ENCODE results near the gene SELENOH. TPM values are rescaled to one million over a fixed set of nuclear protein-coding genes. Genes with fewer than 3 reads are reported as not detected.

The SELENOH gene
- total and polyA plus RNA-seq, 9 of the 15 experiments (the other 6 are each of a cell fraction or from before 2014, with no cell fraction given) = 16.6 to 299 (median 118) TPM

- POLR2A ChIA-PET = interaction anchor here (0.8 to 9.4 kb wide), 4 partner anchors 11 to 115 kb away, joined by 3 to 88 read pairs (median 4); partner anchors contain the start of gene CTNND1
Observed at GRCh38 chr11:57777969-57778317, 36.7 kb downstream of the SELENOH start.

More at GRCh38 chr11:57777969-57778317, 36.7 kb downstream of the SELENOH start:
- FAIRE-seq (no peak), ATAC-seq (no peak), DNase-seq (ENCODE audit: extremely low read depth in 1 of 4, low spot score in 3 of 4) (no peak)
- no peaks in the 10 kb centered on the region for H3K9me3 ChIP-seq (replicated peaks; ENCODE audit: control insufficient read depth, insufficient read depth, low read depth, low read length)
- peak overlapping the region; percentile 51 for H3K4me2 ChIP-seq (ENCODE audit: insufficient read depth, low read length)
- no TSS peak for BruUV-seq (replicated peaks)
- peaks cover 95% of the 10 kb centered on the region for H3K79me2 ChIP-seq (ENCODE audit: control insufficient read depth, insufficient read depth, low read length)
- H3K27ac ChIP-seq (ENCODE audit: extremely low read depth, low read depth, low read length) = no peak overlapping the region
- H3K4me1 ChIP-seq (replicated peaks in 1 of 2; ENCODE audit: control insufficient read depth in 2 of 2, insufficient read depth in 2 of 2, low read length in 2 of 2) = peaks cover 26 to 72% of the 10 kb centered on the region in 2 experiments
- peaks cover 10% of the 10 kb centered on the region; the same call in 2 of the 3 replicates for H3K36me3 ChIP-seq (ENCODE audit: control insufficient read depth, insufficient read depth, low read length)
- no peaks in the 10 kb centered on the region for H3K27me3 ChIP-seq (ENCODE audit: control insufficient read depth in 2 of 2, insufficient read depth in 2 of 2, low read length in 2 of 2)
- no peak overlapping the region for H2AFZ ChIP-seq (ENCODE audit: low read depth, low read length)
- TF ChIP-seq ZNF184 (CRISPR knock-in tag; IDR thresholded peaks at IDR 0.05) (no peak), NCOA4 (IDR thresholded peaks at IDR 0.05; ENCODE audit: partially characterized antibody) (no peak), RBM25 (IDR thresholded peaks at IDR 0.05; ENCODE audit: low read depth, low read length, severe bottlenecking) (no peak), SMAD3 (CRISPR knock-in tag; conservative IDR thresholded peaks at IDR 0.05) (no peak), ARID4B (CRISPR knock-in tag; IDR thresholded peaks at IDR 0.05) (no peak), ZFP1 (CRISPR knock-in tag; IDR thresholded peaks at IDR 0.05) (no peak), TEAD2 (tag; IDR thresholded peaks at IDR 0.05) (no peak), PML (IDR thresholded peaks at IDR 0.05; ENCODE audit: low read length) (no peak), CBX3 (IDR thresholded peaks at IDR 0.05; ENCODE audit: borderline replicate concordance in 1 of 2, low read length in 2 of 2) (no peak), ETV5 (CRISPR knock-in tag; IDR thresholded peaks at IDR 0.05; ENCODE audit: low read depth) (no peak), MITF (IDR thresholded peaks at IDR 0.05) (no peak), ATF7 (IDR thresholded peaks at IDR 0.05) (no peak), NR2C1 (IDR thresholded peaks at IDR 0.05) (no peak), NR2C1 (tag; IDR thresholded peaks at IDR 0.05) (no peak)
- peaks cover 63% of the 10 kb centered on the region for H4K20me1 ChIP-seq (replicated peaks; ENCODE audit: control insufficient read depth, insufficient read depth, low read length)
- CTCF ChIA-PET (ENCODE audit: low intra/inter-chr PET ratio) = no interaction called here
- no peaks in the 10 kb centered on the region for H3K9me1 ChIP-seq (ENCODE audit: control insufficient read depth, insufficient read depth, low read length)
- intact Hi-C loops (cut with micrococcal nuclease) = loop anchor here (2.0 kb wide), 1 partner anchor 15 kb away; no protein-coding TSS in a partner anchor
- peak overlapping the region; percentile 17 to 82; a peak in 1 of 4 replicates for H3K9ac ChIP-seq (ENCODE audit: insufficient read depth in 1 of 2, low read depth in 2 of 2, low read length in 2 of 2)
- in situ Hi-C loops (cut with MboI) = no loop called here
- 53% methylated on average over 3 of the region's 3 CpGs for WGBS (ENCODE audit: insufficient coverage, low coverage, missing lambda C conversion rate)
- H3K4me3 ChIP-seq = no peak overlapping the region

Data from K562 (cell line).